Heart left ventricle (tissue), 16 donors: Measurements from ENCODE around the gene JPH2. TPM values are rescaled to one million over a fixed set of nuclear protein-coding genes. Genes with fewer than 3 reads are reported as not detected.

Source experiments
- ATAC-seq, 4 donors: fragments of 200-7000 bp; cut with Tn5 transposase; one replicate each; pipeline ENCODE4 v1.9.1; 2020 to 2022; ENCODE audit warnings: moderate library complexity in 4 of 4, mild to moderate bottlenecking in 3 of 4, moderate number of reproducible peaks in 1 of 4
- DNase-seq, 5 donors: peaks; one replicate each; pipeline ENCODE4 v3.0.0-alpha.2; 2020
- H3K27ac ChIP-seq, 12 donors: fragments of 200-600 bp; sonication (generic) in 4 of 12; one replicate each; pipeline versions ENCODE4 v1.5.0 to v1.8.0; 2016 to 2022; ENCODE audit warnings: mild to moderate bottlenecking in 2 of 12
- H3K27me3 ChIP-seq, 9 donors: fragments of 200-600 bp; sonication (generic) in 2 of 9; one replicate each; pipeline versions ENCODE4 v1.5.1 to v1.8.0; 2016 to 2022; ENCODE audit warnings: mild to moderate bottlenecking in 3 of 9
- H3K36me3 ChIP-seq, 9 donors: fragments of 200-600 bp; sonication (generic) in 2 of 9; one replicate each; pipeline versions ENCODE4 v1.5.0 to v1.8.0; 2018 to 2022; ENCODE audit warnings: mild to moderate bottlenecking in 2 of 9
- H3K4me1 ChIP-seq, 12 donors: fragments of 200-600 bp; sonication (generic) in 4 of 12; one replicate each; pipeline versions ENCODE4 v1.5.0 to v1.8.0; 2016 to 2022; ENCODE audit warnings: mild to moderate bottlenecking in 3 of 12
- H3K4me3 ChIP-seq, 12 donors: fragments of 200-600 bp; sonication (generic) in 4 of 12; one replicate each; pipeline versions ENCODE4 v1.5.0 to v1.8.0; 2017 to 2022; ENCODE audit warnings: mild to moderate bottlenecking in 9 of 12, moderate library complexity in 4 of 12
- H3K9me3 ChIP-seq, 12 donors: fragments of 200-600 bp; sonication (generic) in 4 of 12; one replicate each; pipeline versions ENCODE4 v1.5.0 to v1.8.0; 2016 to 2022; ENCODE audit warnings: mild to moderate bottlenecking in 1 of 12
- POLR2A ChIP-seq, 2 donors: fragments of 450-650 bp; IDR thresholded peaks; one replicate each; pipeline ENCODE4 v1.6.1; 2017; ENCODE audit warnings: antibody characterized with exemption in 2 of 2, mild to moderate bottlenecking in 2 of 2, moderate library complexity in 2 of 2
- WGBS, 4 donors: extraction: QIAGEN DNeasy Blood & Tissue Kit in 2 of 4; methylation state at CpG; one replicate each; pipeline versions ENCODE4 v1.1.5 to v1.1.7; 2013 to 2018; 5-methylcytosine and 5-hydroxymethylcytosine counted together
- intact Hi-C, 10 donors: fragments of 100-400 bp; cut with DNase I; formaldehyde crosslinking; loops; one replicate each; pipeline versions ENCODE4 v1.11.1 to v1.14.2; 2022
- polyA plus RNA-seq, 2 donors: library from polyadenylated mRNA; stranded (reverse); fragments of 200-250 nt; gene quantifications; one replicate each; pipeline ENCODE4 v1.2.3, GENCODE V29; 2013
- total RNA-seq, 9 donors: library from RNA; depleted of rRNA in 2 of 9; stranded (reverse); fragments of >200 nt in 2 of 9; fragmentation: NEBNext Ultra II Directional in 3 of 9; extraction: Animal tissue kit (Norgen Biotek cat#: 25700) in 3 of 9; gene quantifications; one replicate each; pipeline versions ENCODE4 v1.1.0 to v1.2.4, GENCODE V29; 2016 to 2023
- TF ChIP-seq, protein P1 (sequence below), 12 donors: fragments of 200-600 bp; sonication (generic) in 4 of 12; IDR thresholded peaks; one replicate each; pipeline versions ENCODE4 v1.5.0 to v1.8.0; 2018 to 2022; ENCODE audit warnings: antibody characterized with exemption in 12 of 12, mild to moderate bottlenecking in 5 of 12
- donor health status: ischemic (EF 13 %, LVEDD 7.1; RV severe dilation, severe dysfunction).
- donor health status: healthy with polysubstance abuse.
- donor health status: DM: no; HTN: yes; CAD: no.
- donor health status: DM: no; HTN: no; CAD: no.
- donor health status: ischemic (EF 25% LVEDD 6.9; RV normal size, moderate dysfunction).
- donor health status: ischemic (EF 25% LVEDD 5.7; RV mildly dilated, moderate dysfunction).
- donor health status: healthy.
- donor health status: DM: yes; HTN: yes; CAD: no.
- donor health status: ischemic (EF 35%, LVEDD 5.7; RV mildly dilated, moderate dysfunction).
- donor health status: nonischemic (EF 11% LVEDD 7.7; RV severe dilation, severe dysfunction).
- donor health status: DM: yes; HTN: yes; CAD: no.
- donor health status: PGD.
- donor health status: ischemic (EF 29% LVEDD 5.4; RV normal size, mild dysfunction).
- donor health status: nonischemic (EF 23%, LVEDD 6.1; RV moderate dilation, normal function).

Gene JPH2
- total and polyA plus RNA-seq, 11 donors, result 99.5 to 219 (median 155) TPM

DNA sequence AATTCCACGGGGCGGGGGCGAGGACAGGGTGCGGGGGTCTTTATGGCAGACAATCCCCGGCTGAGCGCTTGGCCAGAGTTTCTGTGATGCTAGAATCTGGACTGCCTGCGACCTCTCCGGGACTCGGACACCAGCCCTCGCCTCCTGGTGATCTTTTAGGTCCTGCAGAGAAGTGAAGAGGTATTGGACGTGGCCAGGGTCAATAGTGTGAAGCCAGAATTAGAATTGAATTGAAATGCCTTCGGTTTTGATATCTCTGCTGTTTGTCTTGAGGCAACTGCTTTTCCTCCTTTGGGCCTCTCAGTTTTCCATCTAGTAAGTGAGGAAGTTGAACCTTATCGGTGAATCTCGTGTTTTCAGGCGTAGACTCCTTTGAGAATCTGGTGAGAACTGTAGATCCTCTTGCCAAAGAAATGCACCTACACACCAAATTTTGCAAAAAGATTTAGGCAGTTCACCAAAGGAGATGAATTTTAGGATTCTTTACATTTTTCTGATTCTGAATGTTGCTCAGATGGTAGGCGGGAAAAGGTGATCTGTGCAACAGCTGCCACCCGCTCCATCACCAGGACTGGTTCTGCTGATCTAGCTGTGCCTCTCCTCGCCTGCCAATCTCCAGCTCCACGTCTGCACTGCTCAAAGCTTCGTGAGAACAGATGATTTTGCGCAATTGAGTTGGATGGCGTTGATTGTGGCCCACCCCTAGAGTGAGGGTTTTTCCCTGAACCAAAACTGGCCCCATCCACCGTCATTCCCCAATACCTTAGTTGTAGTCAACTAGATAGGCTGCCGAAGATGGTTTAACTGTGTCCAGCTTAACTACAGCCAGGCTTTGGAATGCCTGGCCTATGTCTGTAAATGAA, 24.4 kb upstream of the JPH2 start:
- peaks cover 7 to 53% (median 42%) of the 10 kb centered on the region in 12 donors for H3K4me1 ChIP-seq
- H3K27ac ChIP-seq, result peak overlapping the region; percentile 82 to 97 (median 91)
- intact Hi-C loops, result loop anchor here in 5 of 10 donors (5.0 to 10.0 kb wide), 4 partner anchors 253 to 523 kb away; no protein-coding TSS in a partner anchor
- DNase-seq, result no peak
- ATAC-seq, result peak in 1 of 4 donors; percentile 3
- TF ChIP-seq POLR2A (IDR thresholded peaks at IDR 0.05), result no peak
- TF ChIP-seq, protein P1, sequence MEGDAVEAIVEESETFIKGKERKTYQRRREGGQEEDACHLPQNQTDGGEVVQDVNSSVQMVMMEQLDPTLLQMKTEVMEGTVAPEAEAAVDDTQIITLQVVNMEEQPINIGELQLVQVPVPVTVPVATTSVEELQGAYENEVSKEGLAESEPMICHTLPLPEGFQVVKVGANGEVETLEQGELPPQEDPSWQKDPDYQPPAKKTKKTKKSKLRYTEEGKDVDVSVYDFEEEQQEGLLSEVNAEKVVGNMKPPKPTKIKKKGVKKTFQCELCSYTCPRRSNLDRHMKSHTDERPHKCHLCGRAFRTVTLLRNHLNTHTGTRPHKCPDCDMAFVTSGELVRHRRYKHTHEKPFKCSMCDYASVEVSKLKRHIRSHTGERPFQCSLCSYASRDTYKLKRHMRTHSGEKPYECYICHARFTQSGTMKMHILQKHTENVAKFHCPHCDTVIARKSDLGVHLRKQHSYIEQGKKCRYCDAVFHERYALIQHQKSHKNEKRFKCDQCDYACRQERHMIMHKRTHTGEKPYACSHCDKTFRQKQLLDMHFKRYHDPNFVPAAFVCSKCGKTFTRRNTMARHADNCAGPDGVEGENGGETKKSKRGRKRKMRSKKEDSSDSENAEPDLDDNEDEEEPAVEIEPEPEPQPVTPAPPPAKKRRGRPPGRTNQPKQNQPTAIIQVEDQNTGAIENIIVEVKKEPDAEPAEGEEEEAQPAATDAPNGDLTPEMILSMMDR (IDR thresholded peaks at IDR 0.05), result no peak
- H3K9me3 ChIP-seq, result no peaks in the 10 kb centered on the region
- peaks cover 0 to 13% (median 1%) of the 10 kb centered on the region in 9 donors for H3K36me3 ChIP-seq
- H3K4me3 ChIP-seq, result peak overlapping the region; percentile 27 to 98 (median 84)
- 8 to 15% (median 14%) methylated on average over 21 to 24 of the region's 24 CpGs for WGBS, 4 donors
- H3K27me3 ChIP-seq, result no peaks in the 10 kb centered on the region

DNA sequence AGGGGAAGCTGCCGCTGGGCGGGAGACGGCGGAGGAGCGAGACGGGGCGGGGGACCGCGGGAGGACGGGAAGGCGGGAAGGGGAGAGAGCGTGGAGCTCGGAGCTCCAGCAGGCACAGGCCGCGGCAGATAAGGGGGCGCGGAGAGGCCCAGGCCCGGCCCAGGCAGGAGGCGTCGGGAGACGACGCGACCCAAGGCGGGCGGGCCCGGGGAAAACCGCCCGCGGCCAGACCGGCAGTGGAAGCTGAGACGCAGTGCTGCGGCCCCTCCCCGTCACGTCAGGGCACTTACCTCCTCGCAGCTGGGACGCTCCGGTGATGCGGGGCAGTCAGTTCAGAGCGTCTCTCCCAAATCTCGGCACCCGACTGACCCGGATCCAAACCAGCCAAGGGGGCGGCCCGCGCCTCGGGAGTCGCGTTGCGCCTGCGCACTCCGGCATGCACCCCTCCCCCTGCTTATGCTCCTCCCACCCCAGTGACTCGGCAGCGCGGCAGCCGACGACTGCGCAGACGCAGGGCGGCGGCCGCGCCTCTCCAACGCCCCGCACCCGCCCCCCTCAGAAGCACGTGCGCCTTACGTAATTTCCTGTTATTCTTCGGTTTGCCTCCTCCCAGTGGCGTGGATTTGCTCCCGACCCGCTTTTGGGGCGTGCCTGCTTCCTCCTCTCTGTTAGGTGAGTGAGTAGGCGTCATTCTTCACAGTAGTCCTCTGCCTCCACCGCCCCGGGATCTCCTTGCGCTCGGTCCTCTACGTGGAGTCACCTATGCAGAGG, 23.6 kb upstream of the JPH2 start, which contains the start of gene OSER1:
Gene OSER1, minus strand, starts transcription at position 366 of the 771 bp plus-strand sequence. CDS start 3,814 bp downstream, outside the sequence.
- intact Hi-C loops, result loop anchor here in 5 of 10 donors (5.0 to 10.0 kb wide), 4 partner anchors 254 to 524 kb away; no protein-coding TSS in a partner anchor
- peak; percentile 90 to 95 (median 93) for ATAC-seq
- peak within 1 kb of the TSS; percentile 63 to 98 (median 84) for H3K4me3 ChIP-seq
- DNase-seq, result peak; percentile 97 to 99 (median 97)
- H3K4me1 ChIP-seq, result peaks cover 7 to 56% (median 42%) of the 10 kb centered on the region in 12 donors
- H3K9me3 ChIP-seq, result no peaks in the 10 kb centered on the region
- no peaks in the 10 kb centered on the region for H3K27me3 ChIP-seq
- H3K27ac ChIP-seq, result peak within 1 kb of the TSS; percentile 85 to 97 (median 92)
- TF ChIP-seq, protein P1 (IDR thresholded peaks at IDR 0.05), result no peak
- TF ChIP-seq POLR2A (IDR thresholded peaks at IDR 0.05), result peak; percentile 77 to 89
- peaks cover 0 to 15% (median 9%) of the 10 kb centered on the region in 9 donors for H3K36me3 ChIP-seq
- 0 to 1% (median 1%) methylated on average over 58 to 79 of the region's 79 CpGs for WGBS, 4 donors

DNA sequence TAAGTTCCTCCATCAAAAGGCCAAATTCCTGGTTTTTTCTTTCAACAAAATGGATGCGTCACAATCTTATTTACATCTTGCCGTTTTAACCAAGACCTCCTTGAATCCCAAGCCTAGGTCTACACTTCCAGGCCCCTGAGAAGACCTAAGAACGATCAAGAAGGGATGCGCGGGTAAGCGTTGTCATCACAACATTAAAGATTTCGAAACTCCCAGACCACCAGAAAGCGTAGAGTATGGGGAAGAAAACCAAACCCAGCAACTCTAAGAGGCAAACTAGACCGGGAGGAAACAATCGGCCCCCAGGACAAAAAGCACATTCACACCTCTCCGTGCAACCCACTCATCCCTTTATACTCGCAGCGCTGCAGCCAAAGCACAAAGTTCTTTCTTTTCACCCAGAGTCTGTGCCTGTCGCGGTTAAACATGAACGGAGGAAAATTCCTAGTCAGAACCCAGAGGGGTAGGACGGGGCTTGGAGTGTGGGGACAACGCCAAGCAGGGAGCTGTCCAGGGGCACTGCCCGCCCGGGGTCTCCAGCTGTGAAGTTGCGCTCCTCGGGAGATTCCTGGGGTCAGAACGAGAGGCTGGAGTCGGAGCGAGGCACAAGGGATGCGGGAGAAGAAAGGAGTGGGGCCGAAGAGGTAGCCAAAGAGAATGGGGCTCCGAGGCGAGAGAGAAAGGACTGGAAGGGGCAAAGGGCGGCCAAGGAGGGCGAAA, 22.9 kb upstream of the JPH2 start:
- Histone ChIP-seq H3K9me3 (no peaks in the 10 kb centered on the region), H3K27me3 (no peaks in the 10 kb centered on the region), H3K27ac (peak overlapping the region; percentile 83 to 97 (median 92)), H3K4me3 (peak overlapping the region; percentile 63 to 98 (median 84)), H3K36me3 (peaks cover 0 to 23% (median 17%) of the 10 kb centered on the region in 9 donors), H3K4me1 (peaks cover 7 to 60% (median 42%) of the 10 kb centered on the region in 12 donors)
- TF ChIP-seq, protein P1 (IDR thresholded peaks at IDR 0.05), result no peak
- TF ChIP-seq POLR2A (IDR thresholded peaks at IDR 0.05), result no peak
- DNase-seq (no peak), ATAC-seq (peak in 2 of 4 donors; percentile 16 to 19)
- intact Hi-C loops, result loop anchor here in 5 of 10 donors (5.0 to 10.0 kb wide), 4 partner anchors 255 to 525 kb away; no protein-coding TSS in a partner anchor
- 1% methylated on average over 31 of the region's 31 CpGs for WGBS, 4 donors
